Measurements from ENCODE around the gene NIT2.

- TF ChIP-seq, protein P1, sequence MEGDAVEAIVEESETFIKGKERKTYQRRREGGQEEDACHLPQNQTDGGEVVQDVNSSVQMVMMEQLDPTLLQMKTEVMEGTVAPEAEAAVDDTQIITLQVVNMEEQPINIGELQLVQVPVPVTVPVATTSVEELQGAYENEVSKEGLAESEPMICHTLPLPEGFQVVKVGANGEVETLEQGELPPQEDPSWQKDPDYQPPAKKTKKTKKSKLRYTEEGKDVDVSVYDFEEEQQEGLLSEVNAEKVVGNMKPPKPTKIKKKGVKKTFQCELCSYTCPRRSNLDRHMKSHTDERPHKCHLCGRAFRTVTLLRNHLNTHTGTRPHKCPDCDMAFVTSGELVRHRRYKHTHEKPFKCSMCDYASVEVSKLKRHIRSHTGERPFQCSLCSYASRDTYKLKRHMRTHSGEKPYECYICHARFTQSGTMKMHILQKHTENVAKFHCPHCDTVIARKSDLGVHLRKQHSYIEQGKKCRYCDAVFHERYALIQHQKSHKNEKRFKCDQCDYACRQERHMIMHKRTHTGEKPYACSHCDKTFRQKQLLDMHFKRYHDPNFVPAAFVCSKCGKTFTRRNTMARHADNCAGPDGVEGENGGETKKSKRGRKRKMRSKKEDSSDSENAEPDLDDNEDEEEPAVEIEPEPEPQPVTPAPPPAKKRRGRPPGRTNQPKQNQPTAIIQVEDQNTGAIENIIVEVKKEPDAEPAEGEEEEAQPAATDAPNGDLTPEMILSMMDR (IDR thresholded peaks at IDR 0.05): no peak
- TF ChIP-seq POLR2A (IDR thresholded peaks at IDR 0.05) (no peak), EP300 (IDR thresholded peaks at IDR 0.05) (no peak)
Observed at GRCh38 chr3:100330651-100331050, 3.9 kb upstream of the NIT2 start.
